H9 (cell line): Measurements from ENCODE around the gene KRTAP10-8. TPM values are rescaled to one million over a fixed set of nuclear protein-coding genes. Genes with fewer than 3 reads are reported as not detected.

Experiments used
- DNase-seq: peaks from one replicate; pipeline ENCODE4 v3.0.0-alpha.2; 2017
- H2AFZ ChIP-seq: one replicate; pipeline ENCODE4 v1.6.1; 2013; ENCODE audit warnings: mild to moderate bottlenecking, low read length, control low read depth, moderate library complexity
- H2AK5ac ChIP-seq: 2 replicates; pipeline ENCODE4 v1.6.1; 2013; ENCODE audit warnings: low read length, control low read depth, mixed read lengths; ENCODE audit not compliant: insufficient read length
- H2BK120ac ChIP-seq: one replicate; pipeline ENCODE4 v1.6.1; 2013; ENCODE audit warnings: low read depth, mild to moderate bottlenecking, low read length, control low read depth, inconsistent platforms; ENCODE audit not compliant: poor library complexity, severe bottlenecking
- H2BK12ac ChIP-seq: 2 replicates; pipeline ENCODE4 v1.6.1; 2013; ENCODE audit warnings: low read length, control low read depth, mixed read lengths, low read depth; ENCODE audit not compliant: insufficient read length
- H2BK15ac ChIP-seq: 2 replicates; pipeline ENCODE4 v1.6.1; 2013; ENCODE audit warnings: low read depth, low read length, control low read depth
- H2BK20ac ChIP-seq: one replicate; pipeline ENCODE4 v1.6.1; 2013; ENCODE audit warnings: low read depth, mild to moderate bottlenecking, low read length, control low read depth, inconsistent platforms; ENCODE audit not compliant: poor library complexity, severe bottlenecking
- H2BK5ac ChIP-seq: 2 replicates; pipeline ENCODE4 v1.6.1; 2013; ENCODE audit warnings: low read length, control low read depth, mixed read lengths; ENCODE audit not compliant: insufficient read length
- H3K14ac ChIP-seq: 2 replicates; pipeline ENCODE4 v1.6.1; 2013; ENCODE audit warnings: low read length, control low read depth; ENCODE audit not compliant: insufficient read depth
- H3K18ac ChIP-seq: 2 replicates; pipeline ENCODE4 v1.6.1; 2013; ENCODE audit warnings: low read depth, mild to moderate bottlenecking, mixed read lengths, low read length, control low read depth; ENCODE audit not compliant: insufficient read length
- H3K23ac ChIP-seq: 2 replicates; pipeline ENCODE4 v1.6.1; 2013; ENCODE audit warnings: low read length, control low read depth, mixed read lengths, low read depth; ENCODE audit not compliant: insufficient read length
- H3K23me2 ChIP-seq: 2 replicates; pipeline ENCODE4 v1.6.1; 2013; ENCODE audit warnings: low read depth, mild to moderate bottlenecking, mixed read lengths, low read length, control low read depth; ENCODE audit not compliant: insufficient read length, poor library complexity, severe bottlenecking
- H3K27ac ChIP-seq: 2 replicates; pipeline ENCODE4 v1.5.1; 2013; ENCODE audit warnings: low read length, control low read depth, mixed read lengths, low read depth; ENCODE audit not compliant: insufficient read length
- H3K27me3 ChIP-seq: 2 replicates; pipeline ENCODE4 v1.6.1; 2013; ENCODE audit warnings: low read length, control low read depth, inconsistent platforms; ENCODE audit not compliant: insufficient read depth
- H3K4ac ChIP-seq: 2 replicates; pipeline ENCODE4 v1.6.1; 2013; ENCODE audit warnings: low read depth, mild to moderate bottlenecking, control low read depth, inconsistent platforms, low read length, moderate library complexity
- H3K4me1 ChIP-seq: 2 replicates; pipeline ENCODE4 v1.6.1; 2013; ENCODE audit warnings: low read length, control low read depth, inconsistent platforms; ENCODE audit not compliant: insufficient read depth
- H3K4me2 ChIP-seq: 2 replicates; pipeline ENCODE4 v1.6.1; 2013; ENCODE audit warnings: low read length, control low read depth, mixed read lengths; ENCODE audit not compliant: insufficient read length, insufficient read depth
- H3K56ac ChIP-seq: 2 replicates; pipeline ENCODE4 v1.6.1; 2013; ENCODE audit warnings: low read depth, mild to moderate bottlenecking, mixed read lengths, low read length, control low read depth; ENCODE audit not compliant: insufficient read length
- H3K79me1 ChIP-seq: 2 replicates; pipeline ENCODE4 v1.6.1; 2013; ENCODE audit warnings: low read depth, mild to moderate bottlenecking, moderate library complexity, low read length, control low read depth, inconsistent platforms; ENCODE audit not compliant: insufficient read depth, poor library complexity, severe bottlenecking
- H3K79me2 ChIP-seq: 2 replicates; pipeline ENCODE4 v1.6.1; 2013; ENCODE audit warnings: low read length, control low read depth, inconsistent platforms; ENCODE audit not compliant: insufficient read depth
- H3K9ac ChIP-seq: 2 replicates; pipeline ENCODE4 v1.6.1; 2013; ENCODE audit warnings: low read length, control low read depth, mixed read lengths; ENCODE audit not compliant: insufficient read length; ENCODE audit errors: extremely low read depth
- H3K9me3 ChIP-seq: one replicate; pipeline ENCODE4 v1.6.1; 2013; ENCODE audit warnings: low read depth, low read length, inconsistent platforms; ENCODE audit not compliant: control insufficient read depth
- H3T11ph ChIP-seq: one replicate; pipeline ENCODE4 v1.6.1; 2013; ENCODE audit warnings: mild to moderate bottlenecking, low read length, control low read depth, inconsistent platforms
- H4K20me1 ChIP-seq: one replicate; pipeline ENCODE4 v1.6.1; 2013; ENCODE audit not compliant: control insufficient read depth, insufficient read length, insufficient read depth
- H4K5ac ChIP-seq: 2 replicates; pipeline ENCODE4 v1.6.1; 2013; ENCODE audit warnings: low read depth, mild to moderate bottlenecking, mixed read lengths, low read length, control low read depth; ENCODE audit not compliant: insufficient read length
- H4K8ac ChIP-seq: replicated peaks from 2 replicates; pipeline ENCODE4 v1.6.1; 2013; ENCODE audit warnings: low read length, control low read depth, mixed read lengths, low read depth; ENCODE audit not compliant: insufficient read length
- H4K91ac ChIP-seq: 2 replicates; pipeline ENCODE4 v1.6.1; 2013; ENCODE audit warnings: low read depth, mild to moderate bottlenecking, moderate library complexity, mixed read lengths, low read length, control low read depth; ENCODE audit not compliant: insufficient read length
- H3K27ac Mint-ChIP-seq, 3 experiments: 2 replicates in 2 of 3; 3 replicates in 1 of 3; pipeline ENCODE4 v1.8.0; 2020 to 2021; ENCODE audit warnings: mixed read lengths in 3 of 3, mild to moderate bottlenecking in 1 of 3, moderate library complexity in 1 of 3
- H3K27me3 Mint-ChIP-seq: 2 replicates; pipeline ENCODE4 v1.8.0; 2021; ENCODE audit warnings: low read depth, mild to moderate bottlenecking, moderate library complexity, mixed read lengths
- H3K36me3 Mint-ChIP-seq, 3 experiments: 2 replicates in 2 of 3; 3 replicates in 1 of 3; pipeline ENCODE4 v1.8.0; 2020 to 2021; ENCODE audit warnings: low read depth in 3 of 3, mixed read lengths in 3 of 3; ENCODE audit not compliant: insufficient read depth in 1 of 3
- H3K4me1 Mint-ChIP-seq, 2 experiments: 2 replicates each; pipeline ENCODE4 v1.8.0; 2020; ENCODE audit warnings: mixed read lengths in 2 of 2
- H3K4me3 Mint-ChIP-seq, 2 experiments: 2 replicates in 1 of 2; 3 replicates in 1 of 2; pipeline ENCODE4 v1.8.0; 2020 to 2021; ENCODE audit warnings: mild to moderate bottlenecking in 2 of 2, mixed read lengths in 2 of 2, moderate library complexity in 1 of 2
- H3K9me3 Mint-ChIP-seq, 2 experiments: 2 replicates in 1 of 2; 3 replicates in 1 of 2; pipeline ENCODE4 v1.8.0; 2020; ENCODE audit warnings: mild to moderate bottlenecking in 2 of 2, mixed read lengths in 2 of 2, moderate library complexity in 1 of 2
- CTCF ChIP-seq: fragments of 200-600 bp; sonication (generic); conservative IDR thresholded peaks from 3 replicates; pipeline ENCODE4 v1.8.0; 2021; ENCODE audit warnings: antibody characterized with exemption, mild to moderate bottlenecking
- WGBS: extraction: QIAGEN DNeasy Blood & Tissue Kit; methylation state at CpG from one replicate; pipeline ENCODE4 v1.1.7; 2013; ENCODE audit warnings: missing lambda C conversion rate, low lambda C conversion rate, mixed read lengths; ENCODE audit not compliant: insufficient read length; ENCODE audit errors: extremely low coverage; 5-methylcytosine and 5-hydroxymethylcytosine counted together
- total RNA-seq: library from RNA; stranded (reverse); gene quantifications from 2 replicates; pipeline ENCODE4 v1.2.1, GENCODE V29; 2021

Gene KRTAP10-8
- total RNA-seq, 1 experiment from 2014 or later, result not detected

- Histone ChIP-seq H2BK12ac (no peak overlapping the region), H2BK20ac (no peak overlapping the region), H3T11ph (no peak overlapping the region), H3K4me2 (no peak overlapping the region), H3K27ac (no peak overlapping the region), H3K23me2 (no peaks in the 10 kb centered on the region), H2BK15ac (no peak overlapping the region), H3K4ac (no peak overlapping the region), H3K9me3 (no peaks in the 10 kb centered on the region), H2BK5ac (no peak overlapping the region), H4K5ac (no peak overlapping the region), H3K56ac (no peak overlapping the region), H4K8ac (no peak overlapping the region), H2BK120ac (no peak overlapping the region), H2AFZ (no peak overlapping the region), H3K23ac (no peak overlapping the region), H3K79me2 (no peaks in the 10 kb centered on the region), H3K27me3 (no peaks in the 10 kb centered on the region), H2AK5ac (no peak overlapping the region), H3K4me1 (no peaks in the 10 kb centered on the region), H4K91ac (no peak overlapping the region), H3K9ac (no peak overlapping the region), H4K20me1 (no peaks in the 10 kb centered on the region), H3K14ac (no peak overlapping the region), H3K79me1 (no peaks in the 10 kb centered on the region), H3K18ac (no peak overlapping the region)
- WGBS, result no CpG with 5 or more reads among the region's 17 CpGs
- DNase-seq, result no peak
- H3K36me3 Mint-ChIP-seq, result peaks cover 4 to 15% (median 8%) of the 10 kb centered on the region in 3 experiments
- TF ChIP-seq CTCF, result no peak
- H3K9me3 Mint-ChIP-seq, result peaks cover 15 to 16% of the 10 kb centered on the region in 2 experiments; a peak in 4 of 5 replicates
- H3K27ac Mint-ChIP-seq, result no peak overlapping the region
- H3K4me3 Mint-ChIP-seq, result no peak overlapping the region
- H3K4me1 Mint-ChIP-seq, result peaks cover 8 to 18% of the 10 kb centered on the region in 2 experiments
- H3K27me3 Mint-ChIP-seq, result peaks cover 22% of the 10 kb centered on the region
Observed at GRCh38 chr21:44653656-44654575, 42.0 kb downstream of the KRTAP10-8 start.
